ENCODE measurements around the gene PDE4B.
A peak's percentile ranks its signal among the peaks of the same experiment; 100 is the strongest.

- no peak for TF ChIP-seq CTCF (IDR thresholded peaks at IDR 0.05)
- TF ChIP-seq POLR2AphosphoS5 (IDR thresholded peaks at IDR 0.05): peak in 1 of 4 donors; percentile 25
- TF ChIP-seq POLR2A (IDR thresholded peaks at IDR 0.05): no peak
Measured at GRCh38 chr1:66197785-66198184, 405.1 kb downstream of the PDE4B start.

Data from sigmoid colon (tissue), 4 donors.